Tibial artery (tissue), 4 donors: Measurements from ENCODE around the gene ATP1B2.
A peak's percentile ranks its signal among the peaks of the same experiment; 100 is the strongest.

Experiments
- DNase-seq, 2 donors: peaks; one replicate each; pipeline ENCODE4 v3.0.0-alpha.2; 2019
- H3K27ac ChIP-seq, 2 donors: fragments of 200-600 bp; sonication (generic) in 1 of 2; 1 replicate in 1 of 2; 2 replicates in 1 of 2; pipeline ENCODE4 v1.5.1; 2018 to 2019; ENCODE audit warnings: mild to moderate bottlenecking in 1 of 2
- H3K27me3 ChIP-seq, 2 donors: fragments of 200-600 bp; sonication (generic) in 1 of 2; one replicate each; pipeline versions ENCODE4 v1.5.1 to v1.6.0; 2016 to 2019
- H3K36me3 ChIP-seq, 3 donors: fragments of 200-600 bp; sonication (generic) in 2 of 3; one replicate each; pipeline ENCODE4 v1.5.1; 2016 to 2019; ENCODE audit warnings: mild to moderate bottlenecking in 2 of 3
- H3K4me1 ChIP-seq, 4 donors: fragments of 200-600 bp; sonication (generic) in 2 of 4; 1 replicate in 3 of 4; 2 replicates in 1 of 4; pipeline ENCODE4 v1.5.1; 2016 to 2019
- H3K4me3 ChIP-seq, 2 donors: fragments of 200-600 bp; sonication (generic) in 1 of 2; 1 replicate in 1 of 2; 2 replicates in 1 of 2; pipeline ENCODE4 v1.5.1; 2018 to 2019; ENCODE audit warnings: mild to moderate bottlenecking in 2 of 2
- H3K9me3 ChIP-seq, 3 donors: fragments of 200-600 bp; sonication (generic) in 1 of 3; one replicate each; pipeline ENCODE4 v1.5.1; 2016 to 2019
- CTCF ChIP-seq, 2 experiments: fragments of 200-600 bp in 1 of 2; fragments of 450-650 bp in 1 of 2; IDR thresholded peaks; one replicate each; pipeline ENCODE4 v1.5.1; 2017 to 2019; ENCODE audit warnings: antibody characterized with exemption in 2 of 2, mild to moderate bottlenecking in 1 of 2, moderate library complexity in 1 of 2
- intact Hi-C: fragments of 100-400 bp; cut with DNase I; formaldehyde crosslinking; loops from one replicate; pipeline ENCODE4 v1.15.0; 2023; ENCODE audit warnings: low total_unique reads

ATP1B2 gene

GRCh38 chr17:7676533-7676932, 25.8 kb downstream of the ATP1B2 start:
- peaks cover 0 to 9% (median 0%) of the 10 kb centered on the region in 3 donors for H3K9me3 ChIP-seq

GRCh38 chr17:7677388-7678067, 26.8 kb downstream of the ATP1B2 start:
- TF ChIP-seq CTCF (IDR thresholded peaks at IDR 0.05), result no peak
- H3K36me3 ChIP-seq, result peaks cover 35 to 41% (median 39%) of the 10 kb centered on the region in 3 donors
- H3K9me3 ChIP-seq, result peaks cover 0 to 9% (median 0%) of the 10 kb centered on the region in 3 donors
- intact Hi-C loops, result loop anchor here (10.0 kb wide), 1 partner anchor 1897 kb away; the partner anchor contains the start of genes CFAP52 and STX8
- no peak overlapping the region for H3K4me3 ChIP-seq
- no peaks in the 10 kb centered on the region for H3K4me1 ChIP-seq
- H3K27ac ChIP-seq, result no peak overlapping the region
- no peak for DNase-seq
- H3K27me3 ChIP-seq, result no peaks in the 10 kb centered on the region

More at GRCh38 chr17:7676533-7676932, 25.8 kb downstream of the ATP1B2 start:
- Histone ChIP-seq H3K27ac (no peak overlapping the region), H3K36me3 (peaks cover 43 to 51% (median 48%) of the 10 kb centered on the region in 3 donors), H3K27me3 (no peaks in the 10 kb centered on the region), H3K4me3 (no peak overlapping the region), H3K4me1 (no peaks in the 10 kb centered on the region)
- intact Hi-C loops, result loop anchor here (10.0 kb wide), 1 partner anchor 1898 kb away; the partner anchor contains the start of genes CFAP52 and STX8
- no peak for DNase-seq
- TF ChIP-seq CTCF (IDR thresholded peaks at IDR 0.05), result no peak

- H3K4me1 ChIP-seq, result peaks cover 0 to 33% (median 21%) of the 10 kb centered on the region in 4 donors
- no peak for TF ChIP-seq CTCF (IDR thresholded peaks at IDR 0.05)
- H3K27ac ChIP-seq, result peak overlapping the region; percentile 93 to 94
- peak overlapping the region; percentile 82 to 87 for H3K4me3 ChIP-seq
- intact Hi-C loops, result loop anchor here (5.0 kb wide), 1 partner anchor 58 kb away; the partner anchor contains the start of gene SAT2
- no peaks in the 10 kb centered on the region for H3K36me3 ChIP-seq
- no peaks in the 10 kb centered on the region for H3K9me3 ChIP-seq
- no peak for DNase-seq
- H3K27me3 ChIP-seq, result no peaks in the 10 kb centered on the region
These were observed 34.3 kb downstream of the ATP1B2 start for GRCh38 chr17:7684851-7685532.

GRCh38 chr17:7685533-7686221, 35.0 kb downstream of the ATP1B2 start:
- peak; percentile 91 to 96 for DNase-seq
- H3K9me3 ChIP-seq, result no peaks in the 10 kb centered on the region
- intact Hi-C loops, result loop anchor here (5.0 kb wide), 1 partner anchor 58 kb away; the partner anchor contains the start of gene SAT2
- peak overlapping the region; percentile 82 to 87 for H3K4me3 ChIP-seq
- no peaks in the 10 kb centered on the region for H3K36me3 ChIP-seq
- H3K27me3 ChIP-seq, result no peaks in the 10 kb centered on the region
- H3K27ac ChIP-seq, result peak overlapping the region; percentile 93 to 94
- no peak for TF ChIP-seq CTCF (IDR thresholded peaks at IDR 0.05)
- H3K4me1 ChIP-seq, result peaks cover 0 to 33% (median 21%) of the 10 kb centered on the region in 4 donors
